ENCODE results near the gene PTCD3. TPM values are rescaled to one million over a fixed set of nuclear protein-coding genes. Genes with fewer than 3 reads are reported as not detected.

The PTCD3 gene
- polyA plus RNA-seq = 45.5 and 71.8 TPM in 2 replicates

DNA sequence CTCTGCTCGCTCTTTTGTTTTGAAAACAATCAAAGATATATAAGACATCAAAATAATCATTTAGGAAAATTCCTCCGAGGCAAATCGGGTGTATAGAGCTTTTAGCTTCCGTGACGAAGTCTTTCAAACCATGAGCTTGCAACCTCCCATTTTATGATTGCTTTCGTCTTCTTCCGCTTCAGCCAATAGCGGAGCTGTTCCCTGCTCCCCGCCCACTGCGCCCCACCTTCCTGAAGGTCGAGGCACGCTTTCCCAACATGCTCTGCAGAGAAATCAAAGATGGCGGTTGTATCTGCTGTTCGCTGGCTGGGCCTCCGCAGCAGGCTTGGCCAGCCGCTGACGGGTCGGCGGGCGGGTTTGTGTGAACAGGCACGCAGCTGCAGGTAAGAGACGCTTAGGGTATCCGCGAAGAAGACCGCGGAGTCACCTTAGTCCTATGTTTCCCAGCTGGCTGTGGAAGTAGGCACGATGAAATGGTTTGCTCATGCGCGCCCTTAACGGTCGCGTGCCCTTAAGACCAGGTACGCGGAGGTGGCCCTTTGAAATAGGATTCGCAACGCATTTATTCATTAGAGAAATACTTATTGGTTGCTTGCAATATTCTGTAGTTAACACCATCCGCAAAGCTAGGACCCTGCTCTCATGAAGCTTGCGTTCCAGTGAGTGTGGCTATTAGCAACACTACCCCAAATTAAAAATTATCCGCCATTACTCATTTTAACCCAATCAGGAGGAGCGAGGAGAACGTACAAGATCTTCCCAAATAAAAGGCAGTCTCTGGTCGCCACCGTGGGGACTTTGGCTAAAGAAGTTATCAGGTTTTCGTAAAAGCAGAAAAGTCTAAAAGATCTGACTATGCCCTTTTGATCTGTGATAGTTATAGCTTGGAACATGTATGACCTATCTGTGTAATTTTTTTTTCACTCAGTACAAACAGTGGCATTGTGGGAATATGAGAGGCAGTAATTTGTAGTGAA, at the start of gene PTCD3:
Gene PTCD3 (plus strand): TSS at position 267 of the 977 bp plus-strand sequence. CDS start 13 bp downstream, at position 280.

DNA sequence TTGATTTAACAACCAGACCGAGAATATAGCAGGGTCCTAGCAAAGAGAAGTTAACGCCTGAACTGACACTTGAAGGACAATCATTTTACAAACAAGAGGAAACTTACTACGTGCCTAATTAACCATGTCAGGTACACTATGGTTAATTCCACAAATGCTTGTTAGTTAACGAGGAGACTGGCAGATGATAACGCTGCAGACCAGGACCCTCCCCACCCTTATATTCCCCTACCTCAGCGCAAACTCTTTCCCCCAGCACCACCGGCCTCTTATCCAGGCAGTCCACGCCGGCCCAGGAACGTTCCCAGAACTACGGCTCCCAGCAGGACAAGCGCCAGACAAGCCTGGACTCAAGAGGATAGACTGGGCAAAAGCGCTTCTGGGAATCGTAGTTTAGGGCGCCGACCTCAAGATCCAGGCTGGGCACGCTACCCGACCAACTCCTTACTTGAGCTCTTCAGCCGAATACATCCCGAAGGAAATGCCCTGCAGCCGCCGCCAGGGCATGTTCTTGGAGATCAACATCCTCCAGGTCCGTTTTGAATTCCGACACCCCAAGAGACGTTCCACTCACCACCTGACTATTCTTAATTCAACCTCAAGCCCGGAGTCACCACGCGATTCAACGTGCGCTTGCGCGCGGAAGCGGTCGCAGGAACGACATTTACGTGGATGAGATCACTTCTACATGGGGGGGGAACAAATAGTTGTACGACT, 625 bp upstream of the PTCD3 start, which contains the start of gene POLR1A:
Gene POLR1A (minus strand): TSS at position 635 of the 717 bp plus-strand sequence. CDS start 110 bp downstream, at position 525.

Other genes with a start within 250 kb of the PTCD3 start
- gene ST3GAL5, start 217.2 kb upstream of the PTCD3 start, polyA plus RNA-seq = 43.7 and 59.5 TPM in 2 replicates
- gene POLR1A, start 349 bp upstream of the PTCD3 start, polyA plus RNA-seq = 1.4 and 1.5 TPM in 2 replicates
- 183 and 193 TPM in 2 replicates for gene IMMT, start 89.2 kb downstream of the PTCD3 start, polyA plus RNA-seq
- gene MRPL35, start 93.2 kb downstream of the PTCD3 start, polyA plus RNA-seq = 71.6 and 75.2 TPM in 2 replicates
- gene REEP1, start 231.4 kb downstream of the PTCD3 start, polyA plus RNA-seq = 144 and 206 TPM in 2 replicates